GM23338 (cell line): ENCODE measurements around the gene RAB21.
"Not testable (repeated sequence)": the region's sequence is repeated elsewhere in the genome, so short reads cannot be mapped to it uniquely, and the experiment has no call there.

Source experiments
- CREB1 ChIP-seq: fragments of 250-450 bp; sonication (Bioruptor Pico); IDR thresholded peaks from 2 replicates; pipeline ENCODE4 v1.5.0; 2020; ENCODE audit warnings: low read depth, mild to moderate bottlenecking, moderate library complexity
- CTCF ChIP-seq, 2 experiments: fragments of 200-600 bp in 1 of 2; sonication (generic) in 1 of 2; conservative IDR thresholded peaks; 2 replicates each; pipeline versions ENCODE4 v1.5.1 to v1.6.1; 2016 to 2017; ENCODE audit warnings: antibody characterized with exemption in 2 of 2, low read depth in 2 of 2, mild to moderate bottlenecking in 2 of 2, moderate library complexity in 1 of 2
- EZH2 ChIP-seq: fragments of 200-600 bp; sonication (generic); IDR thresholded peaks from one replicate; pipeline ENCODE4 v1.8.0; 2017; ENCODE audit warnings: antibody characterized with exemption, mild to moderate bottlenecking, low read depth; ENCODE audit not compliant: unreplicated experiment
- JUNB ChIP-seq: IDR thresholded peaks from one replicate; pipeline ENCODE4 v1.6.1; 2016; ENCODE audit warnings: antibody characterized with exemption; ENCODE audit not compliant: unreplicated experiment
- POLR2AphosphoS5 ChIP-seq: IDR thresholded peaks from 2 replicates; pipeline ENCODE4 v1.6.1; 2016; ENCODE audit warnings: antibody characterized with exemption, low read depth
- REST ChIP-seq: IDR thresholded peaks from one replicate; pipeline ENCODE4 v1.6.1; 2018; ENCODE audit warnings: antibody characterized with exemption; ENCODE audit not compliant: unreplicated experiment
- ZNF114 ChIP-seq: fragments of 250-450 bp; sonication (Bioruptor Pico); IDR thresholded peaks from 2 replicates; pipeline ENCODE4 v1.5.0; 2020; ENCODE audit warnings: mild to moderate bottlenecking, moderate library complexity

- TF ChIP-seq EZH2; REST; CTCF (conservative IDR thresholded peaks at IDR 0.05; ENCODE audit: low read depth in 2 of 2); POLR2AphosphoS5; JUNB; ZNF114; CREB1 (CRISPR knock-in tag): not testable (repeated sequence)
These were observed 60.6 kb downstream of the RAB21 start for GRCh38 chr12:71815242-71815641.
